CD4-positive, alpha-beta T cell treated with Interleukin-15 for 4 hours (primary cell): Measurements from ENCODE around the gene RPL26.

Experiments used
- DNase-seq: peaks from one replicate; pipeline ENCODE4 v3.0.0-alpha.2; 2020; ENCODE audit warnings: low spot score

The RPL26 gene

GRCh38 chr17:8383143-8383822, at the start of gene RPL26:
Gene RPL26, minus strand, starts transcription at chr17:8383193. Its CDS starts 883 bp downstream, at chr17:8382310.
- DNase-seq, result peak; percentile 97

- DNase-seq, result no peak
Measured at GRCh38 chr17:8430966-8431365, 48.0 kb upstream of the RPL26 start.

GRCh38 chr17:8426802-8427201, 43.8 kb upstream of the RPL26 start:
- no peak for DNase-seq

GRCh38 chr17:8426094-8426720, 43.2 kb upstream of the RPL26 start:
- no peak for DNase-seq

- no peak for DNase-seq
Measured at GRCh38 chr17:8421571-8421970, 38.6 kb upstream of the RPL26 start.

GRCh38 chr17:8420041-8420934, 37.3 kb upstream of the RPL26 start:
- DNase-seq, result no peak

- DNase-seq, result no peak
Measured at GRCh38 chr17:8419305-8419704, 36.3 kb upstream of the RPL26 start.

- DNase-seq, result no peak
Measured at GRCh38 chr17:8418471-8418870, 35.5 kb upstream of the RPL26 start.

GRCh38 chr17:8417806-8418205, 34.8 kb upstream of the RPL26 start:
- DNase-seq, result no peak

- DNase-seq, result no peak
Measured at GRCh38 chr17:8413938-8414337, 30.9 kb upstream of the RPL26 start.

- no peak for DNase-seq
Measured at GRCh38 chr17:8413328-8413727, 30.3 kb upstream of the RPL26 start.

- DNase-seq, result no peak
Measured at GRCh38 chr17:8412089-8412488, 29.1 kb upstream of the RPL26 start.

- no peak for DNase-seq
Measured at GRCh38 chr17:8410883-8411238, 27.9 kb upstream of the RPL26 start.

- DNase-seq, result peak; percentile 74
Measured at GRCh38 chr17:8409966-8410882, 27.2 kb upstream of the RPL26 start.

GRCh38 chr17:8408371-8408770, 25.4 kb upstream of the RPL26 start:
- no peak for DNase-seq

- DNase-seq, result no peak
Measured at GRCh38 chr17:8406174-8406573, 23.2 kb upstream of the RPL26 start.

- DNase-seq, result no peak
Measured at GRCh38 chr17:8405499-8406016, 22.6 kb upstream of the RPL26 start.

GRCh38 chr17:8402921-8403536, 20.0 kb upstream of the RPL26 start:
- no peak for DNase-seq

- DNase-seq, result no peak
Measured at GRCh38 chr17:8401107-8401506, 18.1 kb upstream of the RPL26 start.

GRCh38 chr17:8398980-8399379, 16.0 kb upstream of the RPL26 start:
- no peak for DNase-seq

- no peak for DNase-seq
Measured at GRCh38 chr17:8397636-8398035, 14.6 kb upstream of the RPL26 start, which contains the start of gene RNF222. Gene RNF222, minus strand, starts transcription at chr17:8397827. Its CDS starts 4,366 bp downstream, at chr17:8393461.
